ELR (cell line): ENCODE results near the gene ACD.

ENCODE experiments used
- DNase-seq: peaks from one replicate; pipeline ENCODE4 v3.0.0-alpha.2; 2015; ENCODE audit warnings: low read depth

The ACD gene

DNA sequence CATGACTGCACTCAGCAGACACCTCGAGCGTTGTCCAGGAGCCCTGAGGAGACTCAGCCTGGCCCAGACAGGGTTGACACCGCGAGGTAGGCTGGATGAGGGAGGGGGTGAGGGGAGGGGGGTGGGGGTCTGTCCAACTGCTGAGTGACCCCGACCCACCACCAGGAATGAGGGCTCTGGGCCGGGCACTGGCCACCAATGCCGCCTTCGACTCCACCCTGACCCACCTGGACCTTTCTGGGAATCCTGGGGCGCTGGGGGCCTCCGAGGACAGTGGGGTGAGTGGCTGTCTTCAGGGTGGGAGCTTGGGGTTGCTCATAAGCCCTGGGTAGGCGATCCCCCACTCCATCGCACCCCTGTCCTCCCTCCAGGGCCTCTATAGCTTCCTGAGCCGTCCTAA is 12.4 kb downstream of the ACD start:
- no peak for DNase-seq

DNA sequence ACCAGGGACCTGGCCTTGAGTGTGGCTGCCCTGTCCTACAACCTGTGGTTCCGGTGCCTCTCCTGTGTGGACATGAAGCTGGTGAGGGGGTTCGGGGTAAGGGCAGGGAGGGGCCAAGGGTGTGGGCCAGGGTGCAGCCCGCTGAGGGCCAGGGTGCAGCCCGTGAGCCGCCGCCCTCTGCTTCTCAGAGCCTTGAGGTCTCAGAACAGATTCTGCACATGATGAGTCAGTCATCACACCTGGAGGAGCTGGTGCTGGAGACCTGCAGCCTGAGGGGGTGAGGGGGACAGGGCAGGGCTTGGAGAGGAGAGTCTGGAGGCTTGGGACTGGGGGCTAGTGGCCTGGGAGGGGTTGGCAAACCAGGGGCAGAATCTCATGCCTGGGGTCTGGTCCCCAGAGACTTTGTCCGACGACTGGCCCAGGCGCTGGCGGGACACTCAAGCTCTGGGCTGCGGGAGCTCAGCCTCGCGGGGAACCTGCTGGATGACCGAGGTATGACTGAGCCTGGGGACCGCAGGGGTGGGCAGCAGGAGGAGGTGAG is 12.9 kb downstream of the ACD start:
- DNase-seq, result no peak

DNA sequence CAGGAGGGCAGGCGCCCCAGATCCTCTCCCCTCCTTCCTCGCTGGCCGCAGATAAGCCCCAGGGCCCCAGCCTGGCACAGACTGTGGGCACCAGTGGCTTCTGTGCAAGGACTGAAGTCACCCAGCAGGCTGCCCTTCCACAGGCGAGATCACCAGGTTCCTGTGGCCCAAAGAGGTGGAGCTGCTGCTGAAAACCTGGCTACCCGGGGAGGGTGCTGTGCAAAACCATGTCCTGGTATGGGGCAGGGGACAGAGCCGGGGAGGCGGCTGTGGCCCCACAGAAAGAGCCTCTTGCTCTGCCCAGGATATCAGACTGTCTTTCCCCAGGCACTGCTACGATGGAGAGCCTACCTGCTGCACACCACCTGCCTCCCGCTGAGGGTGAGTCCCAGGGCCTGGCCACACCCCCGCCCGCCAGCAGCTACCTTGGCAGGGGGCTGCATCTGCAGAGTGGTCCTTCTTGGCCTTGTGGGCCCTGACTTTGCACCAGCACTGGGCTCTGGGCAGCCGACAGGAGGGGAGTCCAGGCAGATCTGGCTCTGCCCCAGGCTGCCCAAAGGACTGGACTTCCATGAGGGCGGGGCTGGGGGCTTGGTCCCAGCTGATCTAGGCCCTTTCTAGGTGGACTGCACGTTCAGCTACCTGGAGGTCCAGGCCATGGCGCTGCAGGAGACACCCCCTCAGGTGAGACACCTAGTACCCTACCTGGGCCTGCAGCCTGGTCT is 14.5 kb downstream of the ACD start:
- no peak for DNase-seq

DNA sequence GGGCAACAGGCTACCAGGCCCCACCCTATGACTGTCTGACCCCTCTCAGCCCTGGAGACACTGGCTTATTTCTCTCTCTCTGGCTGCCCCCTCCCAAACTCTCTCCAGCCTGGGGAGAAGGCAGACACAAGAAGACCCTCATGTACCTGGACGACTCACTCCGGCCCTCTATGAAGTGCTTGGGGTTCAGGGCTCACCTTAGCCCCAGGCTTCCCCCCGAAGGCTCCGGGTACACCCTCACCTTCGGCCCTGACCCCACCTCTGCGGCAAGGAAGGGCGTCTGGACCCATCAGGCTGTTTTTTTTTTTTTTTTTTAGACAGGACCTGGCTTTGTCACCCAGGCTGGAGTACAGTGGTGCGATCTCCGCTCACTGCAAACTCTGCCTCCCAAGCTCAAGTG is 16.0 kb downstream of the ACD start:
- DNase-seq, result no peak

DNA sequence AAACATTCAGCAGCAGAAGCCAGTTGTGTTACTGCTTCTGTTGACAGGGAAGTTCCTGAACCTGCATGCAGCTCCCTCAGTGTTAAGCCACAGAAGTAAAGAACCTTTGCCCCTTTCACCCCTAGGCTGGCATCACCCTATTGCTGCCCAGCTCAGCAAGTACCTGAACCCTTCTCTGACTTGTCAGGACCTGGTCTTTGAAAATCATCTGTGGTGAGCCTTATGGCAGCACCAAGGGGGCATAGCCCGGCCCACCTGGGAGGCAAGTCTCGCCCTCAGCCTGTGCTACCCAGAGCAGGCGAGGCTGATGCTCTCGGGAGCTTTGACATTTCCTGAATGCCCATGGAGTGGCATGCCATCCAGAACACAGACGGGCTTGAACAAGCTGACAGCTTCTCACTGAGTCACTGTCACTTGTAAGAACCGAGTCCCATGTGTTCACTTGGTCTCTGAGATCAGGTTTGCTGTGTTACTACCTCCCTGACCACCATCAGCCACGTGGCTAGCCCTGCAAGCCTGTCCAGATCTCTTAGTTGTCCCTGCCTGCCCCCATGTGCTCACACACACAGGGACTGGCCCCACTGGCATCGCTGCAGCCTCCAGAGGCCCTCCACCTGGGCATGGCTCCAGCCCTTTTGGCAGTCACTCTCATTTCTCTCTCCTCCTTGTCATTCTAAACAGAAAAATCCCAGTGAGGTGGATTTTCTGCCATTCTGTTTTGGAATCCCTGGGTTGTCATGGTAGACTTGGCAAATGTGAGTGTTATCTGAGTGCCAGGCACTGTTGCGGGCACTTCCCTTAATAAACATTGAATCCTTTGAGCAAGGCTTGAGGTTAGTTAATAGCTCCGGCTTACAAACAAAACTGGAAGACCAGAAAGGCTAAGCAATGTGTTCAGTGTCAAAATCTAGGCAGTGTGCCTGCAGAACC is 18.0 kb downstream of the ACD start:
- DNase-seq, result no peak

DNA sequence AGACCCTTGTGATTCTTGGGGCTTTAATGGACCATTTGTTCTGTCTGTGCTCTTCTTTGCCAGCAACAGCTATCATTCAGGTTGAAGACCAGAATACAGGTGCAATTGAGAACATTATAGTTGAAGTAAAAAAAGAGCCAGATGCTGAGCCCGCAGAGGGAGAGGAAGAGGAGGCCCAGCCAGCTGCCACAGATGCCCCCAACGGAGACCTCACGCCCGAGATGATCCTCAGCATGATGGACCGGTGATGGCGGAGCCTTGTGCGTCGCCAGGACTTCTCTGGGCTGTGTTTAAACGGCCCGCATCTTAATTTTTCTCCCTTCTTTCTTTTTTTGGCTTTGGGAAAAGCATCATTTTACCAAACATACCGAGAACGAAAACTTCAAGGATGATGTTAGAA is 22.4 kb downstream of the ACD start:
- no peak for DNase-seq

DNA sequence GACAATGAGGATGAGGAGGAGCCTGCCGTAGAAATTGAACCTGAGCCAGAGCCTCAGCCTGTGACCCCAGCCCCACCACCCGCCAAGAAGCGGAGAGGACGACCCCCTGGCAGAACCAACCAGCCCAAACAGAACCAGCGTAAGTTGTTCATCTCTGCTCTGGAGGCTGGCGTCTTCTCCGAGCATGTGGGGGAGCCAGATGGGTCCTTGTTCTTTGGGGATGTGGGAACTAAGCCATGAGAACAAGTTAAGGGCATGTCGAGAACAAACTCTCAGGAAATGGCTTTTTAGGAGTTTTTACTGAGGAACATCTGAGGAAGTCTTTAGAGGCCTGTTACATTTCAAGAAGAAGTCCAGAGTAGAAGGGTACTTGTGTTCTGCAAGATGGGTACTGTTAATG is 23.3 kb downstream of the ACD start:
- no peak for DNase-seq

DNA sequence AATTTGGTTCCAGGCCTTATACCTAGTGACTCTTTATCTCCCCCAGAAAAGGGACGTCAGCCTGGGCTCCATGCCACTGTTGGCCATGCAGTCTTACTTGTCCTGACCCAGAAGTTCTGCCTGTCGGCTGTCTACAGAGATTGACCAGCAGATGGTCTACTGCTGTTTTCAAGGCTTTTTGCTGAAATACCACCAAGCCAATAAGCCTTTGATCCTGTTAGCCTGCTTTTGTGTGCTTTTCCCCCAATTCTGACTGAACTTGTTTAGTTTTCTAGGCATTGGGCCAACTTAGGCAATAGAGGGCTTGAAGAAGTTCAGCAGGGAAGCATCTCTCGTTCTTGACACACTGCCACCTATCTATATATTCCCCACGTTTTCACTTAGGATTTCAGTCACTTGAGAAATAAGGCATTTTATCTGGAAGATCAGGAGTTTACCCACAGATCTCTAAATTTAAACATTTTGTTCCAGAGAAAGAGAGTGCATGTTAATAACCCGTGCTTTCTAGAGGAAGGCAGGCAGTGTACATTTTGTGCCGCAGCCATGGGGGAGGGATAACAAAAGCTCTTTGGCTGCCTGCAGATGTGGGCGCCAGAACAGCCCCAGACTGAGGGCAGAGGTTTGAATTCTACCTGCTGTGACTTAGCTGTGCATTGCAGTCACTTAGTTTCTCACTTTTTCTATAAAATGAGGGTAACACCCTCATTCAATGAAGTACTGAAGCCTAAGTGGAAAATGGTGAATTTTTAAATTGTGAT is 27.5 kb downstream of the ACD start:
- DNase-seq, result no peak

DNA sequence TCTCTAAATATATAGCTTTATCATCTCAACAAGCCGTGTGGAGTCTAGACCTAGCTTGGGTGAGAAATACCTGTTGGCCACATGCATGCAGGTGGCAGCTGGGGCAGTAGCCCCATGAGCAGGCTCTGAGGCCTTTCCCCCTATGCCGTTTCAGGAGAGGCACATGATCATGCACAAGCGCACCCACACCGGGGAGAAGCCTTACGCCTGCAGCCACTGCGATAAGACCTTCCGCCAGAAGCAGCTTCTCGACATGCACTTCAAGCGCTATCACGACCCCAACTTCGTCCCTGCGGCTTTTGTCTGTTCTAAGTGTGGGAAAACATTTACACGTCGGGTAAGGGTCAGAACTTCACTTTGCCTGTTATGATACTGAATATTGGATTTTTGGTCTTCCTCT is 31.8 kb downstream of the ACD start:
- no peak for DNase-seq

DNA sequence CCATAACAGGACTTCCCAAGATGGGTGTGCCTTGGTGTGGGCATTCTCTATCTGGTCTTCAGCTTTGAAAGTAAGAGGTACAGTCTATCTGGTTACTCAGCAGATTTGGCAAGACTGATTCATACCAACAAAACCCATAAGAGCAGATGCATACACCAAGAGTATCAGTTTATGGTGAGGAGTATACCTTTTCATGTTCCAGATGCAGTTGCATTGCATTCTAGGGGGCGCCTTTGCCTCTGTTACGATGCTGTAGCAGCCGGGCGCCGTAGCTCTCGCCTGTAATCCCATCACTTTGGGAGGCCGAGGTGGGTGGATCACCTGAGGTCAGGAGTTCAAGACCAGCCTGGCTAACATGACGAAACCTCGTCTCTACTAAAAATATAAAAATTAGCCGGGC is 46.3 kb downstream of the ACD start:
- DNase-seq, result peak; percentile 26

DNA sequence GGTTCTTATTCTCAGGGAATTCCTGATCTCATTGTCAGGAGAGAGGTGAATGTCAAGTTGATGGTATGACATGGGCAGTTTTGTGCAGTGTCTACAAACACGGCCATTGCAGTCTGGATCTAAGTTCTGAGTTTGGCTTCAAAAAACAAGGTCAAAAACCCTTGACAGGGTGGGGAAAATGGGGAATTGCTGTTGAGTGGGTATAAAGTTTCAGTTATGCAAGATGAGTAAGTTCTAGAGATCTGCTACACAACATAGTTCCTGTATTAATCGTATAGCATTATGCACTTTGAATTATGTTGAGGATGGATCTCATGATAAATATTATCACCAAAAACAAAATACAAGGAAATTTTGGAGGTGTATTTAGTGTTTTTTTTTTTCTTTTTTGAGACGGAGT is 51.7 kb downstream of the ACD start:
- no peak for DNase-seq
